Motor neuron (in vitro differentiated cells): Measurements from ENCODE around the gene C19orf67. TPM values are rescaled to one million over a fixed set of nuclear protein-coding genes. Genes with fewer than 3 reads are reported as not detected.

Source experiments
- ATAC-seq, 8 experiments: fragments of 200-7000 bp; cut with Tn5 transposase; replicated peaks in 6 of 8; 2 replicates each; pipeline ENCODE4 v1.8.0; 2021; ENCODE audit warnings: mild to moderate bottlenecking in 8 of 8, moderate library complexity in 8 of 8
- H3K27ac ChIP-seq, 2 donors: fragments of 250-450 bp; sonication (Bioruptor Pico); 2 replicates each; pipeline ENCODE4 v1.9.0; 2021; ENCODE audit warnings: antibody characterized with exemption in 2 of 2, mild to moderate bottlenecking in 2 of 2, moderate library complexity in 1 of 2
- H3K4me1 ChIP-seq, 2 donors: fragments of 250-450 bp; sonication (Bioruptor Pico); replicated peaks in 1 of 2; 2 replicates each; pipeline ENCODE4 v1.6.1; 2021; ENCODE audit warnings: antibody characterized with exemption in 2 of 2, mild to moderate bottlenecking in 2 of 2, moderate library complexity in 1 of 2
- H3K4me3 ChIP-seq, 5 donors: fragments of 250-450 bp; sonication (Bioruptor Pico); 2 replicates each; pipeline ENCODE4 v1.9.0; 2021; ENCODE audit warnings: antibody characterized with exemption in 5 of 5, mild to moderate bottlenecking in 5 of 5, moderate library complexity in 4 of 5
- WGBS, 10 experiments: fragments of 450-650 bp; shearing (Covaris generic); methylation state at CpG; one replicate each; pipeline ENCODE4 v1.0.0; 2022; 5-methylcytosine and 5-hydroxymethylcytosine counted together
- in situ Hi-C, 9 experiments: fragments of 400-800 bp; cut with MboI; loops; one replicate each; pipeline ENCODE4 v1.15.0; 2021; ENCODE audit warnings: low sequenced_read_pairs in 9 of 9, low pct_unique_long_range_greater_than_20kb in 2 of 9; ENCODE audit not compliant: unreplicated experiment in 9 of 9
- total RNA-seq, 8 experiments: library from RNA; unstranded; fragments of 300-600 nt; gene quantifications; 2 replicates each; pipeline versions ENCODE4 v1.2.3 to v1.2.4, GENCODE V29; 2022

The C19orf67 gene
- total RNA-seq = 1 to 10 TPM in 2 of 8 experiments, under 1 TPM in 5, not detected in 1; 0.21 to 2.6 (median 0.46) TPM

- no peak within 1 kb of the TSS for H3K27ac ChIP-seq
- WGBS, 10 experiments = 51 to 73% (median 69%) methylated on average over 3 to 22 of the region's 54 CpGs; no CpG with 5 or more reads in 7 of the 10 experiments
- H3K4me1 ChIP-seq = peaks cover 9 to 10% of the 10 kb centered on the region in 2 donors
- ATAC-seq = no peak
- in situ Hi-C loops = loop anchor here in 1 of 9 experiments (10.0 kb wide), 1 partner anchor 211 kb away; the partner anchor contains the start of gene NANOS3
- H3K4me3 ChIP-seq = no peak within 1 kb of the TSS
Measured at GRCh38 chr19:14085309-14085995, at the start of gene C19orf67. C19orf67 (minus strand) TSS chr19:14085783; CDS start chr19:14085627, 156 bp downstream.

- WGBS, 10 experiments = 0 to 42% (median 22%) methylated on average over 1 to 4 of the region's 6 CpGs; no CpG with 5 or more reads in 4 of the 10 experiments
- Histone ChIP-seq H3K4me3 (peak overlapping the region in 1 of 5 donors; percentile 50), H3K27ac (no peak overlapping the region), H3K4me1 (peaks cover 0 to 16% of the 10 kb centered on the region in 2 donors)
- no peak for ATAC-seq
- in situ Hi-C loops = loop anchor here in 2 of 9 experiments (25.0 kb wide), 2 partner anchors 202 to 277 kb away; partner anchors contain the start of gene DDX39A (in 1 of the 2)
Measured at GRCh38 chr19:14135355-14135754, 49.8 kb upstream of the C19orf67 start.

GRCh38 chr19:14127929-14128509 is 42.4 kb upstream of the C19orf67 start:
- H3K4me3 ChIP-seq = no peak overlapping the region
- in situ Hi-C loops = loop anchor here in 2 of 9 experiments (25.0 kb wide), 2 partner anchors 209 to 284 kb away; partner anchors contain the start of gene DDX39A (in 1 of the 2)
- H3K4me1 ChIP-seq = no peaks in the 10 kb centered on the region
- ATAC-seq = no peak
- WGBS, 10 experiments = 0 to 100% (median 80%) methylated on average over 1 to 3 of the region's 4 CpGs; no CpG with 5 or more reads in 5 of the 10 experiments
- H3K27ac ChIP-seq = no peak overlapping the region

DNA sequence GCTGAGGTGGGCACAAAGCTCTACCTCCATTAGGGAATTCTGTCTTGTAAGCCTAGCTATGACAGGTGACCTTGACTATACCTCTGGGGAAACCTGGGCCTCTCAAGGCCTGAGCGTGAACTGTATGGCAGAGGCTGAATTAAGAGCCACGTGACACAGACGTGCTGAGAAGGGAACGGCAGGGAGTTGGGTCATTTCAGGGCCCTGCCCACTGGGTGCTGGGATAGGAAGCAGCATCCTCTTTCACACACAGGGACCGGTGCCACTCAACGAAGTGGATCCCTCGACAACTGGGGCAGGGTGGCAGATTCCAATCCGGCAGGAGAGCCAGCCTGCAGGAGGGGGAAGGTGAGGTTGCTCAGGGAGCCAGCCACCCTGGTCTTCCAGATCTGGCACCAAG is 41.6 kb upstream of the C19orf67 start:
- Histone ChIP-seq H3K27ac (no peak overlapping the region), H3K4me1 (no peaks in the 10 kb centered on the region), H3K4me3 (no peak overlapping the region)
- in situ Hi-C loops = loop anchor here in 2 of 9 experiments (25.0 kb wide), 2 partner anchors 210 to 285 kb away; partner anchors contain the start of gene DDX39A (in 1 of the 2)
- WGBS, 10 experiments = 76 to 100% (median 86%) methylated on average over 1 to 7 of the region's 8 CpGs; no CpG with 5 or more reads in 5 of the 10 experiments
- no peak for ATAC-seq

- Histone ChIP-seq H3K27ac (no peak overlapping the region), H3K4me3 (no peak overlapping the region), H3K4me1 (peaks cover 12 to 15% of the 10 kb centered on the region in 2 donors)
- WGBS, 10 experiments = 60 to 100% (median 95%) methylated on average over 1 to 6 of the region's 6 CpGs; no CpG with 5 or more reads in 6 of the 10 experiments
- in situ Hi-C loops = no loop called here
- ATAC-seq = no peak
Measured at GRCh38 chr19:14122924-14123323, 37.3 kb upstream of the C19orf67 start.

GRCh38 chr19:14120497-14120780 is 34.9 kb upstream of the C19orf67 start:
- in situ Hi-C loops = no loop called here
- peak overlapping the region in 1 of 2 donors; percentile 93 for H3K27ac ChIP-seq
- ATAC-seq = no peak
- H3K4me3 ChIP-seq = no peak overlapping the region
- WGBS, 10 experiments = 92% methylated on average over 4 of the region's 7 CpGs; no CpG with 5 or more reads in 9 of the 10 experiments
- H3K4me1 ChIP-seq = peaks cover 21 to 22% of the 10 kb centered on the region in 2 donors

DNA sequence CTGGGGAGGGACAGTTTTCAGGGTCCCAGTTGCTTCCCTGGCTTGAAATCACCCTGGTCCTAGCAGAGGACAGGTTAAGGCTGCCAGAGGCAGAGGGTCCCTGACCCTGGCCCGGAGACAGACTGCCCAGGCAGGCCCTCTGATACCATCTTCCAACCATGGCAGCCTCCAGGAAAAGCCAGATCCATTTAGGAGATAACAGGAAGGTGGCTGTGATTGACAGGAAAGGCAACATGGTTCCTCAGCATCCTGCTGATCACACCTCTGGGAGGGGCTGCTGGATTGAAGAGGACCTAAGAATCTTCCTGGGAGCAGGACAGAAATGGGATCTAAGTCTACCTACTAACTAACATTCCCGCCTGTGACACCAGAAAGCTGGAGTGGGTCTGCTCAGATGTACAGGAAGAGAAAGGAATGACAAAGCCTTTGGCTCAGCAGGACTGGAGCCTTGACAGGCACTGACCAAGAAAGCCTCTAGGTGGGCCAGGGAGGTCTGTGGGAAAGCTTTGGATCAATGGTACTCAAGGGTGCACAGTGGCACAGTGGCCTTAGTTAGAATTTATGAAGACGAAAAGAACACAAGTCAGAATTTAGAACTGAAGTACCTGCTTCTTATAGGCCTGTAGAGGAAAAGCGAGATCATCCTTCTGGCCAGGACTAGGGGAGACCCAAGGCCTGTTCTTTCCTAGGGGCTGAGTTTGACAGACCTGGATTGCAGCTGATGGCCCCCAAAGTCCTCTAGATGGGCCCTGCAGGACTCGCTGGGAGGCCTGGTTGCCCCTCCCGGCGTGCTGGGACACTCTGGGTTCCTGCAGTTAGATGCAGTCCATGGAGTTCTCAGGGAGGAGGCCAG is 34.3 kb upstream of the C19orf67 start:
- H3K4me3 ChIP-seq = no peak overlapping the region
- in situ Hi-C loops = no loop called here
- peak overlapping the region in 1 of 2 donors; percentile 93 for H3K27ac ChIP-seq
- no peak for ATAC-seq
- 80 to 100% (median 98%) methylated on average over 1 to 6 of the region's 7 CpGs; no CpG with 5 or more reads in 2 of the 10 experiments for WGBS, 10 experiments
- H3K4me1 ChIP-seq = peaks cover 21 to 22% of the 10 kb centered on the region in 2 donors

DNA sequence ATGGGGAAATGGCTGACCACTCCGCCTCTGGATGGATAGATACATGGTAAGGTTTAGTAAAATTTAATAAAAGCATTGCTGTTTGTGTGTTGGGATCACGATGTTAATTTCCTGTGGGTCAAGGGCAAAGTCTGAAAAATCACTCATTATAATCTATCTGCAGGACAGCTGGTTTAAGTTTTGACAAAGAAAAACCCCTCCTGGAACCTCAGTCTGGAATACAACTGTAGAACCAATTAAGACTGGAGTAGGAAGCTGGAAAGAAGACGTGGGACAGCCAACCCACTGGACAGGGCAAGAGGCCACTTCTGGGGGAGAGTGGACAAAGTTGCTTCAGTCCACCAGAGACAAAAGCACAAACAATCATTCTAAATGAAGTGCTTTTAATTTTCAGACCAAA is 33.6 kb upstream of the C19orf67 start:
- peaks cover 21 to 22% of the 10 kb centered on the region in 2 donors for H3K4me1 ChIP-seq
- WGBS, 10 experiments = 34 to 100% (median 79%) methylated on average over 1 to 3 of the region's 3 CpGs; no CpG with 5 or more reads in 3 of the 10 experiments
- in situ Hi-C loops = no loop called here
- H3K4me3 ChIP-seq = peak overlapping the region in 4 of 5 donors; percentile 37 to 87 (median 46)
- peak overlapping the region; percentile 84 to 93 for H3K27ac ChIP-seq
- ATAC-seq = no peak

DNA sequence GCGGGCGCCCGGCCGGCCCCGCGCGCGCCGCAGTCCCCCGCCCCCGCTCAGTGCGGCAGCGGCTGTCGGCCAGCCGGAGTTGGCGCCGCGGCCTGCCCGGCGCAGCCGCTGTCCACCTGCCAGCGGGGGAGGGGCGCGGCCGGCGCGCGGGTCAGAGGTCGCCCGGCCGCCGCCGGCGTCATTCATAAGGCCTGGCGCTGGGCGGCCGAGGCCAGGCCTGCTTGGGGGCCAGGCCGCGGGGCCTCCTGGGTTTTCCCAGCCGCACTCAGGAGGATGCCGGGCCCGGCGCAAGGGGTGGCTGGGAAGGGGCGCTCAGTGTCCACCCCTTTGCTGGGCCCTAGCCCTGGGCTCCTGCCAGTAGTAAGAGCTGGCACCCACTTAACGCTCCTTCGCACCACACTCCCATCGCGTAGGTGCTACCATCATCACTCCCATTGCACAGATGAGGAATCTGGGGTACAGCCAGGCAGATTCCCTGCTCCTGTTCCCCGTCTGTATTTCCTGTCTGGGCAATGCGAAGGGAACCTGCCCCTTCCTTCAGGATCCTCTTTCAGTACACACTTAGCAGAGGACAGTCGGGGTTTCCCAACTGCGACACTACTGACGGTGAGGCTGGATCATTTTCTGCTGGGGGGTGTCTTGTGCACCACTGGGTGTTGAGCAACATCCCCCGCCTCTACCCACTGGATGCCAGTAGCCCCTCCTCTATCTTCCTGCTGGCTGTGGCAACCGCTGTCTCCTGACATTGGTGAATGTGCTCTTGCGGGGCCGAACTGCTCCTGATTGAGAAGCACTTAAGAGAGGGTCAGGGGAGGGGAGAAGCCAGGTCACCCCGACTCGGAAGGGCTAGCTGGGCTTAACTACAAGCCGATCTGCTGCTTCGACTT is 32.8 kb upstream of the C19orf67 start:
- 0 to 30% (median 17%) methylated on average over 3 to 10 of the region's 61 CpGs; no CpG with 5 or more reads in 4 of the 10 experiments for WGBS, 10 experiments
- in situ Hi-C loops = no loop called here
- H3K4me3 ChIP-seq = peak overlapping the region; percentile 37 to 87 (median 43)
- peak overlapping the region; percentile 84 to 93 for H3K27ac ChIP-seq
- peaks cover 22 to 27% of the 10 kb centered on the region in 2 donors for H3K4me1 ChIP-seq
- ATAC-seq = peak in 5 of 8 experiments; percentile 0 to 55 (median 6)

GRCh38 chr19:14117668-14118164 is 32.1 kb upstream of the C19orf67 start, which contains the start of gene PRKACA:
PRKACA (minus strand) TSS chr19:14117762; CDS start chr19:14117547, 215 bp downstream.
- in situ Hi-C loops = no loop called here
- peak; percentile 85 to 96 (median 89) for ATAC-seq
- peak within 1 kb of the TSS; percentile 69 to 87 (median 79) for H3K4me3 ChIP-seq
- no CpG with 5 or more reads among the region's 67 CpGs for WGBS, 10 experiments
- H3K27ac ChIP-seq = peak within 1 kb of the TSS; percentile 84 to 93
- peaks cover 29 to 34% of the 10 kb centered on the region in 2 donors for H3K4me1 ChIP-seq

- Histone ChIP-seq H3K4me3 (peak overlapping the region; percentile 69 to 87 (median 79)), H3K27ac (peak overlapping the region; percentile 75 to 88), H3K4me1 (peaks cover 33 to 39% of the 10 kb centered on the region in 2 donors)
- in situ Hi-C loops = no loop called here
- ATAC-seq = peak; percentile 1 to 41 (median 10)
- WGBS, 10 experiments = no CpG with 5 or more reads among the region's 33 CpGs
Measured at GRCh38 chr19:14116918-14117578, 31.5 kb upstream of the C19orf67 start.
